ENCODE results near the gene ELK1.

Gene ELK1

GRCh38 chrX:47644557-47645091 lies 5.7 kb downstream of the ELK1 start:
- no peak for DNase-seq

GRCh38 chrX:47643926-47644325 lies 6.4 kb downstream of the ELK1 start:
- no peak for DNase-seq

- no peak for DNase-seq
Measured at GRCh38 chrX:47638816-47639215, 11.5 kb downstream of the ELK1 start.

GRCh38 chrX:47637546-47638195 lies 12.7 kb downstream of the ELK1 start:
- DNase-seq = no peak

GRCh38 chrX:47634871-47635575 lies 15.3 kb downstream of the ELK1 start:
- DNase-seq = no peak

- no peak for DNase-seq
Measured at GRCh38 chrX:47633689-47634590, 16.4 kb downstream of the ELK1 start.

- DNase-seq = no peak
Measured at GRCh38 chrX:47632666-47633065, 17.7 kb downstream of the ELK1 start.

- DNase-seq = no peak
Measured at GRCh38 chrX:47631676-47632075, 18.7 kb downstream of the ELK1 start.

- no peak for DNase-seq
Measured at GRCh38 chrX:47629419-47630200, 20.8 kb downstream of the ELK1 start, which contains the start of gene CFP. CFP (minus strand) TSS chrX:47629930; CDS start chrX:47629844, 86 bp downstream.

GRCh38 chrX:47628982-47629381 lies 21.4 kb downstream of the ELK1 start:
- DNase-seq = no peak

GRCh38 chrX:47625365-47625764 lies 25.0 kb downstream of the ELK1 start:
- no peak for DNase-seq

- peak; percentile 82 for DNase-seq
Measured at GRCh38 chrX:47623540-47624027, 26.8 kb downstream of the ELK1 start.

- DNase-seq = no peak
Measured at GRCh38 chrX:47621851-47622250, 28.5 kb downstream of the ELK1 start.

- DNase-seq = no peak
Measured at GRCh38 chrX:47620303-47620685, 30.1 kb downstream of the ELK1 start.

GRCh38 chrX:47619486-47620302 lies 30.7 kb downstream of the ELK1 start, which contains the start of gene SYN1:
SYN1 (minus strand) TSS chrX:47619857; CDS start chrX:47619728, 129 bp downstream.
- DNase-seq = peak; percentile 71

GRCh38 chrX:47618923-47619485 lies 31.4 kb downstream of the ELK1 start:
- DNase-seq = no peak

GRCh38 chrX:47614618-47615017 lies 35.7 kb downstream of the ELK1 start:
- no peak for DNase-seq

- DNase-seq = no peak
Measured at GRCh38 chrX:47613082-47613481, 37.3 kb downstream of the ELK1 start.

- DNase-seq = no peak
Measured at GRCh38 chrX:47612418-47612817, 37.9 kb downstream of the ELK1 start.

GRCh38 chrX:47611926-47612325 lies 38.4 kb downstream of the ELK1 start:
- no peak for DNase-seq

- DNase-seq = no peak
Measured at GRCh38 chrX:47611489-47611888, 38.9 kb downstream of the ELK1 start.

Measured in NCI-H1105 treated with DMSO at 0.1 percent for 48 hours (cell line).